Subcutaneous abdominal adipose tissue (tissue), 5 donors: ENCODE data around the gene PRDM5.

Experiments
- H3K27ac ChIP-seq: one replicate; pipeline ENCODE4 v1.7.0; 2013; ENCODE audit warnings: low read depth, mild to moderate bottlenecking, inconsistent platforms, low read length, moderate library complexity
- H3K27me3 ChIP-seq, 5 donors: one replicate each; pipeline ENCODE4 v1.7.0; 2013; ENCODE audit warnings: low read length in 5 of 5, inconsistent platforms in 1 of 5; ENCODE audit not compliant: control insufficient read depth in 5 of 5, insufficient read depth in 4 of 5
- H3K36me3 ChIP-seq, 5 donors: one replicate each; pipeline ENCODE4 v1.7.0; 2013; ENCODE audit warnings: low read length in 5 of 5; ENCODE audit not compliant: control insufficient read depth in 5 of 5, insufficient read depth in 5 of 5
- H3K4me1 ChIP-seq, 5 donors: one replicate each; pipeline ENCODE4 v1.7.0; 2013; ENCODE audit warnings: low read length in 5 of 5, mild to moderate bottlenecking in 3 of 5, moderate library complexity in 1 of 5; ENCODE audit not compliant: control insufficient read depth in 5 of 5, insufficient read depth in 5 of 5
- H3K4me3 ChIP-seq, 5 donors: one replicate each; pipeline ENCODE4 v1.7.0; 2013; ENCODE audit warnings: low read length in 5 of 5, low read depth in 1 of 5
- H3K9ac ChIP-seq, 5 donors: one replicate each; pipeline ENCODE4 v1.7.0; 2013; ENCODE audit warnings: low read length in 5 of 5, mild to moderate bottlenecking in 4 of 5, moderate library complexity in 3 of 5
- H3K9me3 ChIP-seq, 5 donors: one replicate each; pipeline ENCODE4 v1.7.0; 2013; ENCODE audit warnings: low read length in 5 of 5; ENCODE audit not compliant: control insufficient read depth in 5 of 5
- donor health status: healthy.
- donor health status: healthy.
- donor health status: healthy.
- donor health status: healthy.
- donor health status: healthy.

Gene PRDM5

DNA sequence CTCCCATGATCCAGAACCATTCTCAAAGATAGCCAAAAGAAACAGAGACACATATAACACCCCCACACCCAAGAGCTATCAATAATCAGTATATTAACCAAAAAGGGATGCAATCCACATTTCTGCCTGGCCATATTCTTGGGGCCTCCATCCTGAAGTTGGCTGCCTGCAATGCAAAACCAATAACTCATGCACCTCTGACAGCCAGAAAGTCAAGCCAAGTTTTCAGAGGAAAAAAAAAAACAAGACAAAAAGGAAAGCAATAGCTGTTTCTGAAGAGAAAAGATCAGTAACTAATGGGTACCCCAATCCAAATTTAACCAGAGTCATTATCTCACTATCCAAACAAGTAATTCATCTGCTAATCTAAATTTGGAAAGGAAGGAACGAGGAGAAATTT is 7.3 kb upstream of the PRDM5 start:
- H3K9ac ChIP-seq: no peak overlapping the region
- no peaks in the 10 kb centered on the region for H3K9me3 ChIP-seq
- H3K4me3 ChIP-seq: no peak overlapping the region
- no peaks in the 10 kb centered on the region for H3K4me1 ChIP-seq
- no peaks in the 10 kb centered on the region for H3K36me3 ChIP-seq
- H3K27ac ChIP-seq: no peak overlapping the region
- H3K27me3 ChIP-seq: no peaks in the 10 kb centered on the region

DNA sequence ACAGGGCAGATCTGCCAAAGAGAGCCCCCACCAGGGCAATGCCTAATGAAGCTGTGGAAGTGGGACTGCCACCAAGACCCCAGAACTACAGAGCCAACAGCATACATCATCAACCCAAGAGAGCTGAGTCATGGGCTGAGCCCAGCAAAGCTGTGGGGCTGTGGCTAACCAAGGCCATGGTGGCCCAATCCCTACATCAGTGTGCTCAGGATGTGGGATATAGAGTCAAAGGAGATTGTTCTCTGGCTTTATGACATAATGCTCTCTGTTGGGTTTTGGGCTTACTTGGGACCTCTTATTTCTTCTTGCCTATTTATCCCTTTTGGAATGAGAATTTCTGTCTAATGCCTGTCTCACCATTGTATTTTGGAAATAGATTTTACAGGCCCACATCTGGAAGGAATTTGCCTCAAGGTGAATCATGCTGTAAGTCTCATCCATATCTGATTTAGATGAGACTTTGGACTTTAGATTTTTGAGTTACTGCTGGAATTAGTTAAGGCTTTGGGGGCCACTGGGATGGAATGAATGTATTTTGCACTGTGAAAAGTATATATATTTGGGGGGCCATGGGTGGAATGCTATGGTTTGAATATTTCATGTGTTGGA is 5.4 kb upstream of the PRDM5 start:
- Histone ChIP-seq H3K27me3 (no peaks in the 10 kb centered on the region), H3K9me3 (no peaks in the 10 kb centered on the region), H3K4me1 (peaks cover 0 to 7% (median 5%) of the 10 kb centered on the region in 5 donors), H3K27ac (no peak overlapping the region), H3K9ac (no peak overlapping the region), H3K36me3 (no peaks in the 10 kb centered on the region), H3K4me3 (no peak overlapping the region)

DNA sequence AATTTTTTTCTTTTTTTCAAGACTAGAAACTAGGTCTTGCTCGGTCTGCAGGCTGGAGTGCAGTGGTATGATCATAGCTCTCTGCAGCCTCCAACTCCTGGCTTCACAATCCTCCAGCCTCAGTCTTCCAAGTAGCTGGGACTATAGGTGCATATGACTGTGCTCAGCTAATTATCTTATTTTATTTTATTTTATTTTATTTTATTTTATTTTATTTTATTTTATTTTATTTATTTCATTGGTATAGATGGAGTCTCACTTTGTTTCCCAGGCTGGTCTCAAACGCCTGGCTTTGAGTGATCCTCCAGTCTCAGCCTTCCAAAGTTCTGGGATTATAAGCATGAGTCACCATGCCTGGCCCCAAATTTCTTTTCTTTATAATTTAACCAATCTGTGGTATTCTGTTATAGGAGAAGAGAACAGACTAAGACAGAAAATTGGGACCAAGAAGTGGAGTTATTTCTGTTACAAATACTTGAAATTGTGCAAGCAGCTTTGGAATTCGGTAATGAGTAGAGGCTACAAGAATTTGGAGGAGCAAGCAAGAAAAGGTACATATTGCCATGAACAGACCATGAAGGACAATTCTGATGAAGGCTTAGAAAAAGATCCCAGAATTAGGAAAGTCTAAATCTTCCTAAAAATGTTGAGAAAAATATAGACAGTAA is 4.0 kb upstream of the PRDM5 start:
- H3K27me3 ChIP-seq: no peaks in the 10 kb centered on the region

DNA sequence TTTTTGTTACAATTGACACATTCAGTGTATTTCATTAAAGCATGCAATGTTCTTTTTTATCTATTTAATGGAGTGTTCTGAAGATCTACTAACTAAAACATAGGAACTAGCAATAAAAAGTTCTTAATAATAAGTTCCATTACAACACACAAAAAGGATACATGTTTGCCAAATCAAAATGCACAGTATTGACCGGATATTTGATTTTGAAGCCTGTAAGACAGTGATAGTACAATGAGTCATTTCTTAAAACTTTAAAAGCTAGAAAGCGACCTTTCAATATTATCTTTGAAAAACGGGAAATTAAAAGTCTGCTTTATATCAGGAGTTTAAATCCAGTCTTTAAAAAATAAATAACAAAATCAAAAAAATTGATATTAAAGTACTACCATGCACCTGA is 2.4 kb upstream of the PRDM5 start:
- Histone ChIP-seq H3K27me3 (no peaks in the 10 kb centered on the region), H3K27ac (no peak overlapping the region), H3K36me3 (no peaks in the 10 kb centered on the region), H3K9ac (no peak overlapping the region), H3K4me3 (no peak overlapping the region), H3K4me1 (peaks cover 0 to 23% (median 14%) of the 10 kb centered on the region in 5 donors), H3K9me3 (no peaks in the 10 kb centered on the region)

More for the DNA sequence above, 4.0 kb upstream of the PRDM5 start:
- no peak overlapping the region for H3K27ac ChIP-seq
- no peak overlapping the region for H3K9ac ChIP-seq
- no peaks in the 10 kb centered on the region for H3K36me3 ChIP-seq
- no peak overlapping the region for H3K4me3 ChIP-seq
- H3K4me1 ChIP-seq: peaks cover 0 to 19% (median 11%) of the 10 kb centered on the region in 5 donors
- no peaks in the 10 kb centered on the region for H3K9me3 ChIP-seq

DNA sequence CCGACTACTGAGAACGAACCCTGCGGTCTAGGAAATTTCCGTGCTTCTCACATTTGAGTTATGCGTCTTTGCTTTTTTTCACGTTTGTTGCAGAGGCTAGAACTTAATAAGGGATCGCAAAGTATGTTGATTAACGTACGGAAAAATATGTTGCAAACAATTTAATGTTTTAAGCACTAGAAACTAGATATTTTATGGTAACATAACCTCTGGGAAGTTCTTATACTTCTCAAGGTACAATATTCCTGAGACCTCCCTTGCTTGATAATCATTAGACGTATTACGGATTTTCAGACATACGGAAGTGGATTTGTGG is 639 bp upstream of the PRDM5 start:
- no peaks in the 10 kb centered on the region for H3K27me3 ChIP-seq
- H3K4me3 ChIP-seq: peak overlapping the region; percentile 75 to 90 (median 83)
- no peaks in the 10 kb centered on the region for H3K9me3 ChIP-seq
- H3K4me1 ChIP-seq: peaks cover 0 to 36% (median 21%) of the 10 kb centered on the region in 5 donors
- no peaks in the 10 kb centered on the region for H3K36me3 ChIP-seq
- H3K9ac ChIP-seq: peak overlapping the region; percentile 19 to 78 (median 67)
- H3K27ac ChIP-seq: peak overlapping the region; percentile 87

DNA sequence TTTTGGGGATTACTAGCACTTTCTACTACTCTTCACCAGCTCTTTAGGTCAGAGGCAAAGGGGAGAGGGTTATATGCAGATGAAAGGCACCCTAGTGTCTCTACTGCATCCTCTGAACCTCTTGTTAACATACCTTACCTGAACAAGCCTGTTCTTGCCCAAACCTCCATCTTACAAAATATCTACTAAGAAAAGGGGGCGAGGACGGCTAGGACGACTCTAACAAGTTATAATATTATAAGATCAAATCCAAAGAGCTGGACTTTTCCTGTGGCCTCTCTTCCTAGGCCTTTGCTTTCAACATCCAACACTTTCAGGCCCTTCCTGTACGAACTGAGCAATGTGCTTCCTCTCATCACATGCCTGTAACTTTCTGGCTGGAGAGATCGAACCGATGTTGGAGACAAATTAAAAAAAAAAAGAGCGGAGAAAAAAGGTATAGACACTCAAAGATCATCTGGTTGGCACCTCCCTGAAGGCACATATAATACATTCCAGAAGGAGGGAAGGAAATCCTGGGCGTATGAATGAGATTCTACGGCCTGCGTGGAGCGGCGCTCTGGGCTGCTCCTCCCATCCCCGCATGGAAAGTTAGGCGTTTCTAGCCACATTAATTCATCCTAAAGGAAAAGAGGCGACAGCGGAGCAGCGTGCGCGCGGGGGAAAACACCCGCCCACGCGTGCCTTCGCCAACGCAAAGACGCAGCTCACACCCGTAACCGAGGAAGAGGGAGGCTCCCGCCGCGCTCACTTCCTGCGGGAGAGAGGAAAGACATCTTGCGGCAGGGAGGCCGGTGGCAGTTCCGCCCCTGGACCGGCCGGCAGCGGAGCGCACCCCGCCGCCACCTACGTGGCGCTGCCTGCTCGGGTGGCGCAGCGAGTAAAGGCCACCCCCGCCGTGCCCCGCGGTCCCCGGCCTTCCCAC is 808 bp downstream of the PRDM5 start:
- Histone ChIP-seq H3K27ac (peak overlapping the region; percentile 87), H3K36me3 (no peaks in the 10 kb centered on the region), H3K4me3 (peak overlapping the region; percentile 68 to 90 (median 83))

DNA sequence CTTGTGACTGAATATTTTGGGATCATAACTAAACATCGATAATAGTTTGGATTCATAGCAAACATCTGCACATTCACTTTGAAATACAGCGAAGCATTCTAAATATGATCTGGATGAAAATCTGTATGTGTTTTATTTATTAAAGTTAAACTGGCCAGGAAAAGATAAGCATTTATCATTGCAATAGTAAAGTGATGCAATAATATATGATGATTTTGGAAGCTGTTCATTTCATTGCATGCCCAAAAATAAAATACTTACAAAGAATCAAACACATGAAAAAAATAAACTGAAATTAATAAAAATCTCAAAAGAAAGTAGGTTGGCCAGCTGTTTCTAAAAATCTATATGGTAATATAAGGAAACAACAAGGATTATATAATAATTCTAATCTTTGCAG is 1.9 kb downstream of the PRDM5 start:
- no peak overlapping the region for H3K4me3 ChIP-seq
- H3K9ac ChIP-seq: no peak overlapping the region
- H3K36me3 ChIP-seq: no peaks in the 10 kb centered on the region
- no peaks in the 10 kb centered on the region for H3K27me3 ChIP-seq
- peaks cover 0 to 36% (median 21%) of the 10 kb centered on the region in 5 donors for H3K4me1 ChIP-seq
- no peaks in the 10 kb centered on the region for H3K9me3 ChIP-seq
- H3K27ac ChIP-seq: no peak overlapping the region

More for the DNA sequence above, 808 bp downstream of the PRDM5 start:
- Histone ChIP-seq H3K9me3 (no peaks in the 10 kb centered on the region), H3K9ac (peak overlapping the region; percentile 64 to 78 (median 71)), H3K4me1 (peaks cover 0 to 36% (median 21%) of the 10 kb centered on the region in 5 donors), H3K27me3 (no peaks in the 10 kb centered on the region)

DNA sequence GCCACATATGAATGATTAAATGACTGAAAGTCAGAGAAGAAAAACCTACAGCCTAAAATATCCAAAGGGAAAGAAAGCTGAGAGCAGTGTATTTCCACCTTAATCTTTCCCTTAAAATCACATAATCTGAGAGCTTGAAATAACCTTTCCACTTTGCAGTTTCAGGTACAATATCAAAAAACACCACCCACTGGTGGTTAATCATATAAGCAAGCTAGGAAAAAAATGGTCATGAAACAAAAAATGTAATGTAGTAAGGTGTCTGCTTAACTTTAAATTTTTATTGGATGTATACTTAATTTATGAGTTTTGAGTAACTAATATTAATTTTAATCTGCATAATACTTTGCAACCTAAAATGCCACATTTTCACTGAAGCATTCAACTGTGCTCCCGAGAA is 3.2 kb downstream of the PRDM5 start:
- no peaks in the 10 kb centered on the region for H3K27me3 ChIP-seq
- H3K36me3 ChIP-seq: no peaks in the 10 kb centered on the region
- H3K27ac ChIP-seq: no peak overlapping the region
- H3K9ac ChIP-seq: no peak overlapping the region
- no peaks in the 10 kb centered on the region for H3K9me3 ChIP-seq
- H3K4me3 ChIP-seq: no peak overlapping the region
- peaks cover 0 to 36% (median 21%) of the 10 kb centered on the region in 5 donors for H3K4me1 ChIP-seq

DNA sequence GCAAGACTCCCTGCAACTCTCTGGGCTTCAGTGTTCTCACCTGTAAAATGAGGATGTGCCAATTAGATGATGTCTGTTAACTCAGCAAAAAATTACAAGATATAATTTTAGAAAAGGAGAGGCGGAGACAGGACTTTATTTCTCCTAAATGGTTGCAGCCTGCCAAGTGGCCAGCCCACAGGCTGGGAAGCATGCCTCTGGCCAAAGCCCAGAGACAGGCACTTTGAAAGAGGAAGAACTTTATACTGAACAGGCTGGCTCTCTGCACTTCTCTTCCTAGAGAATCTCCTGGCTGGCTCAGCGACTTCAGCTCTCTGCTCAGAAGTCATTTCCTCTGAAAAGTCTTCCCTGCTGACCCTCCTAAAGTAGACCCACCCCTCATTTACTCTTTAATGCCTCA is 3.7 kb downstream of the PRDM5 start:
- Histone ChIP-seq H3K27ac (no peak overlapping the region), H3K36me3 (no peaks in the 10 kb centered on the region), H3K27me3 (no peaks in the 10 kb centered on the region), H3K4me1 (peaks cover 0 to 36% (median 21%) of the 10 kb centered on the region in 5 donors), H3K9ac (no peak overlapping the region), H3K4me3 (no peak overlapping the region), H3K9me3 (no peaks in the 10 kb centered on the region)

DNA sequence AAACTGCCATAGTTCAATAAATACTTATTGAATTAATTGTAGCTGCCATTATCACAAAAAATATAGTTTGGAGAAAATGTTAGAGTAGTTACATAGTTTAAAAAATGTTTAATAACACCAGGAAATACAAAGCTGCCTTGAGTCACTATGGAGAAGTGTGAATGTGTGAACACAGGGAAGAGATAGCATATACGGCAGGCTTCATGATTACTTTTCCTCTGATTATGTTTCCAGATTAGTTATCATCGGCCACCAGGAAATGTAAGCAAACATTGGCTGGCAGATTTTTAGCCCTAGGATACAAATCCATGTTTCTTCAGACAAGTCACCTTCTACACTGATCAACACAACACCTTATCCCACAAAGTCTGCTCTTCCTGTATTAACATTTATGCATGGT is 4.4 kb downstream of the PRDM5 start:
- H3K27me3 ChIP-seq: no peaks in the 10 kb centered on the region
- H3K4me3 ChIP-seq: no peak overlapping the region
- no peak overlapping the region for H3K27ac ChIP-seq
- peaks cover 0 to 31% (median 18%) of the 10 kb centered on the region in 5 donors for H3K4me1 ChIP-seq
- H3K9ac ChIP-seq: no peak overlapping the region
- H3K9me3 ChIP-seq: no peaks in the 10 kb centered on the region
- no peaks in the 10 kb centered on the region for H3K36me3 ChIP-seq
